ENCODE results near the gene TTC13.
"Not testable (repeated sequence)": the region's sequence is repeated elsewhere in the genome, so short reads cannot be mapped to it uniquely, and the experiment has no call there.

Gene TTC13

DNA sequence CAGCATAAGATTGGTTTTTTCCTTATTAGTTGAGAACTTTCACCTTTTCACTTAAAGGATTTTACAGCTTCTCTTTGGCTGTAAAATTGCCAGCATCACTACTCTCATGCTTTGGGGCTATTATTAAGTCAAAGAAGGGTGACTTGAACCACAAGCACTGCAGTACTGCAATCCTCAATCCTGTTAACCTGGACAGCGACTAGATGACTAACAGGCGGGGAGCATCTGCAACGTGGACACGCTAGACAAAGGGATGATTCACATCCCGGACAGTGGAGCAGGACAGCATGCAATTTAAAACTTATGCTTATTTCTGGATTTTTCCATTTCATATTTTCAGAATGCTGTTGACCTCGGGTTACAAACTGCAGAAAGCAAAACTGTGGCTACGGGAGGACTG is 8.3 kb upstream of the TTC13 start:
- no peak for DNase-seq

- DNase-seq = no peak
These were observed 7.0 kb upstream of the TTC13 start for GRCh38 chr1:230985711-230986110.

- DNase-seq = not testable (repeated sequence)
These were observed 6.2 kb upstream of the TTC13 start for GRCh38 chr1:230984622-230985515.

GRCh38 chr1:230983811-230984210 is 5.2 kb upstream of the TTC13 start:
- no peak for DNase-seq

GRCh38 chr1:230982696-230983095 is 4.0 kb upstream of the TTC13 start:
- DNase-seq = no peak

DNA sequence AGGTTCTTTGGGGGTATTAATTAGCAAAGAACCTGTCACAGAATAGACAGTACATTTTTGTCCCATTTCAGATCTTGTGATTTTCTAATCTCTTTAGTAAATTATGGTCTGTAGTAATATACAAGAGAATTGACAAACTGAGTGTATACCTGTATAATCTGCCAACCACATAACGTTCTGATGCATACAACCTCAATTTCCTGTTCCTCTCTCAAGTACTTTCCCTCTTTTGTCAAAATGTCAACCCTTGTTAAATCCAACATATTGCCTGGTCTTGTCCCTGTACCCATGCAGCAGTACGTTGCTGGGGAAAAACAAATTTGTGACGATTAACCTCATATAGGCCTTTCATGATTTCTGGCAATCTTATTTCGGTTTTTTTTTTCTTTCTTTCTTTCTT is 1.3 kb upstream of the TTC13 start:
- DNase-seq = no peak

- no peak for DNase-seq
These were observed 692 bp upstream of the TTC13 start for GRCh38 chr1:230979389-230979716.

GRCh38 chr1:230977761-230978490 is 735 bp downstream of the TTC13 start:
- DNase-seq = peak; percentile 38 to 39

DNA sequence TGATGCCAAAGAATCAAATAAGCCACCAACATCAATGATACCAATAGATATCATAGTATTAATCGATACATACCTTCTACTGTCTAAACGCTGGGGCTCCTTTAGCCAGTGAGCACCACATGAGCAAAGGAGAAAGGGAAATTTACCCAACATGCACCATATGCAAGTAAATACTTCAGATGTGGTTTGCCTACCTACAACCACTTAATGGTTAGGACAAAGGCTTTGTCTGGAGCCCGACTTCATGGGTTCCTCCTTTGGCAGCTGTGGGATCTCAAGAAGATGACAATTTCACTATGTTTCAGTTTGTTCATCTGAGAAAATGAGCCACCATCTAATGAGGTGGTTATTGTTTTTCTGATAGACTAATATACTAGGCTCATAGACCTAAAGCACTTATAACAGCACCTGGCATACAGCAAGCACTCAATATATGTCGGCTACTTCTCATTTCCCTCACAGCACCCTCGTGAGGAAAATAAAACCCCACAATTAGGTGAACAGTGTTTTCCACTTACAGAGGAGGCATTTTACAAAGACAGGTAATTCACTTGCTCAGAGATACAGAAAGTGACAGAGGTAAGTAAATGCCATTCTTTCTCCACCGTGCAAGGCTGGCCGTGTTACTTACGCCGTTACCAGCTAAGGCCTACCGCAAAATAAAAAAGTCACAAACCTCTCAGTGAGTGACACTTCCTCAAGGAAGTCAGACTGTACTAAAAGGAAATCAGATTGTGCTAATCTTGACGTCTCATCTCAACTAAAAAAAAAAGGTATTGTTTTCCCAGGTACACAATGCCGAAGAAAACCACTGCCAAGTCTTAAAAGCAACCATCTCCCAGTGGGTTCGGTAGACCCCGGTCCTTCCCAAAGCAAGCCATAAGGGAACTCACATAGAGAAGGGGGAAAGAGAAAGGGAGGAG is 1.6 kb downstream of the TTC13 start:
- peak in 1 of 2 experiments; percentile 11 for DNase-seq

- DNase-seq = no peak
These were observed 2.3 kb downstream of the TTC13 start for GRCh38 chr1:230976360-230976759.

DNA sequence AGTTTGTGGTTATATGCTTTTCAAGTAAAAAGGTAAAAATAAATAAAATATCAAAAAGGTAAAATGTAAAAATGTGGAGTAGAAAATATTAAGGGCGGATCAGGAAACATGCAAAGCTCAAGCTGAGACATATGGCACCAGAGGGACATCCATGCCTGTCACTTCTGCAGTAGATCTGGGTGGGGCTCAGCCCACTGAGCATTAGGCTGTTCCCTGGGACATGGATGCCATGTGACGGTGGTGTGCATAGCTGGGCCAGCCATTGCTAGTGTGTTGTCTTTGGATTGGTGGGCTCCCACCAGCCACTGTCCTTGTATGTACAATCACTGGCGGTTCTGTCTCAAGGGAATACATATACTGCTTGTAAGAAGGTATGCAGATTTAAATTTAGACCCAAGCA is 3.0 kb downstream of the TTC13 start:
- no peak for DNase-seq

DNA sequence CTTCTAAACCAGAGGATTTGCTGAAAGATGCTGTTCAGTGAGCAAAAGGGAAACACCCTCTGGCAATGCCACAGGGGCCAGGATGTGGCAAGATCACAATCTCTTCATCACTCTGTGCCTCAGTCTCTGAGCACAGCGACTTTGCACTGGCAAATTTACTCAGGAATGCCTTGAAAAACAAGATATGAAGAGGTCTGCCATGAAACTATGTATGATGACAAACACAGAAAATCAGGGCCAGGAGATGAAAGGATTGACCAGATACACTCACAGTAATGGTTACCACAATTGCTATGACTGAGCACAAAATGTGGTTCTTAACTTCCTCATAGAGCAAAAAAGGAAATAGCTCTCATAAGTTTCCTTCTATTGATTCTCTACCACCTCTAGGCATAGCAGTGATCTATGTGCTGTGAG is 5.8 kb downstream of the TTC13 start:
- peak; percentile 50 to 59 for DNase-seq

GRCh38 chr1:230971771-230972170 is 6.9 kb downstream of the TTC13 start:
- no peak for DNase-seq

GRCh38 chr1:230970432-230970831 is 8.2 kb downstream of the TTC13 start:
- no peak for DNase-seq

DNA sequence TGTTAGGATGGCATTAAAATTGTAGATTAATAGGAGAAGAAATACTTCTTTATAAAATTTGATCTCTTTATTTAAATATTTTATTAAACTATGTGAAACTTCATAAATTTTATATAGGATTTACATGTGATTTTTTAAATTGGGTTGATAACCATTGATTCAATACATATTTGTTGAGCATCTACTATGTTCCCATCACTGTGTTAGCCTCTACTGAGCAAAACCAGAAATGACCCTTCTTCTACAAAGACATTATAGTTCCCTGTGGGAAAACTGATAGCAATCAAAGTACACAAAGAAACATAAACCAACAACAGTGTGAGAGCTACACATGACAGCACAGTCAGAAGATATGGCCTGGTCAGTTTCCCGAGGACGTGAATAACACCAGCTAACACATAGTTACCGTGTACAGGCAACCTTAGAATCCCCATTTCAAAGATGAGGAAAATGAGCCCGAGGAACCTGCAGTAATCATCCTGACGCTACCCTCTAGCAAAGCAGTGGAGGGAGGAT is 12.2 kb downstream of the TTC13 start:
- DNase-seq = no peak

GRCh38 chr1:230965535-230965934 is 13.1 kb downstream of the TTC13 start:
- no peak for DNase-seq

GRCh38 chr1:230964896-230965295 is 13.8 kb downstream of the TTC13 start:
- no peak for DNase-seq

DNA sequence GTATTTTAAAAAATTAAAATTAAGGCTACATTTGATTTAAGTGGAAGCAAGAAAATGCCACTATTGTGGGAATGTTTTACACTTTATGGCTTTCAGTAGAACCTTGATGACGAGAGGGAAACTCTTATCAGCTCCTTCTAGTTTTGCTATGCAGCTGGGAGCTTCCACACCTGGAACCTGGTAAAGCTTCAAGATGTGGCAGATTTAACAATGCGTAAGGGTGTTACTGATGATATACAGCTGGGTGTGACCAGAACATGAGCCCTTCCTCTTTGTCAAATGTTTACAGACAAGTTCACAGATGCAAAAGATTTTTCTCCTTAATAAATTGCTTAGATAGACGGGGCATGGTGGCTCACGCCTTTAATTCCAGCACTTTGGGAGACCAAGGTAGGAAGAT is 20.3 kb downstream of the TTC13 start:
- DNase-seq = no peak

GRCh38 chr1:230957580-230957989 is 21.1 kb downstream of the TTC13 start:
- no peak for DNase-seq

- DNase-seq = no peak
These were observed 28.3 kb downstream of the TTC13 start for GRCh38 chr1:230950404-230950803.

GRCh38 chr1:230948903-230949302 is 29.8 kb downstream of the TTC13 start:
- no peak for DNase-seq

GRCh38 chr1:230948301-230948700 is 30.4 kb downstream of the TTC13 start:
- DNase-seq = no peak

DNA sequence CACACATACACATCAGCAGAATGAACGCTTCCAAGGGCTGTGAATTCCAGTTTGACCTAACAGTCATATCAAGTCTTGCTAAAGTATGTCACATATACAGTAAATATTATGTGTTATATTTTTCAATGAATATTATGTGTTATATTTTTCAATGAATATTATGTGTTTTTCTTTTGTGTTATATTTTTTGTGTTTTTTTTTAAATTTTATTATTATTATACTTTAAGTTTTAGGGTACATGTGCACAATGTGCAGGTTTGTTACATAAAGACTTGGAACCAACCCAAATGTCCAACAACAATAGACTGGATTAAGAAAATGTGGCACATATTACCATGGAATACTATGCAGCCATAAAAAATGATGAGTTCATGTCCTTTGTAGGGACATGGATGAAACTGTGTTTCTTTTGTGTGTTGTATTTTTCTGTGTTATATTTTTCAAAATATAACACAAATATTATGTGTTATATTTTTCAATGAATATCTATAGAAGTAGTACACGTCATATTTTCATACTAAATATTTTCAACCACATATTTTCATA is 35.5 kb downstream of the TTC13 start:
- DNase-seq = no peak

Data from activated CD4-positive, alpha-beta T cell treated with anti-CD3 and anti-CD28 coated beads, Interleukin-2, amount 50 U/mL, for 48 hours (primary cell).